Gastroesophageal sphincter (tissue), 3 donors: Measurements from ENCODE around the gene ANKH.

Source experiments
- POLR2A ChIP-seq, 2 donors: fragments of 450-650 bp; IDR thresholded peaks; one replicate each; pipeline ENCODE4 v1.6.1; 2017; ENCODE audit warnings: antibody characterized with exemption in 2 of 2, mild to moderate bottlenecking in 2 of 2, moderate library complexity in 1 of 2
- POLR2AphosphoS5 ChIP-seq: sonication (generic); formaldehyde crosslinking; IDR thresholded peaks from one replicate; pipeline ENCODE4 v1.6.1; 2017; ENCODE audit warnings: antibody characterized with exemption
- TF ChIP-seq, protein P1 (sequence below), 4 experiments: fragments of 200-600 bp in 2 of 4; fragments of 450-650 bp in 2 of 4; sonication (generic) in 1 of 4; IDR thresholded peaks; one replicate each; pipeline ENCODE4 v1.5.1; 2017 to 2019; ENCODE audit warnings: antibody characterized with exemption in 4 of 4, mild to moderate bottlenecking in 2 of 4, moderate library complexity in 2 of 4

DNA sequence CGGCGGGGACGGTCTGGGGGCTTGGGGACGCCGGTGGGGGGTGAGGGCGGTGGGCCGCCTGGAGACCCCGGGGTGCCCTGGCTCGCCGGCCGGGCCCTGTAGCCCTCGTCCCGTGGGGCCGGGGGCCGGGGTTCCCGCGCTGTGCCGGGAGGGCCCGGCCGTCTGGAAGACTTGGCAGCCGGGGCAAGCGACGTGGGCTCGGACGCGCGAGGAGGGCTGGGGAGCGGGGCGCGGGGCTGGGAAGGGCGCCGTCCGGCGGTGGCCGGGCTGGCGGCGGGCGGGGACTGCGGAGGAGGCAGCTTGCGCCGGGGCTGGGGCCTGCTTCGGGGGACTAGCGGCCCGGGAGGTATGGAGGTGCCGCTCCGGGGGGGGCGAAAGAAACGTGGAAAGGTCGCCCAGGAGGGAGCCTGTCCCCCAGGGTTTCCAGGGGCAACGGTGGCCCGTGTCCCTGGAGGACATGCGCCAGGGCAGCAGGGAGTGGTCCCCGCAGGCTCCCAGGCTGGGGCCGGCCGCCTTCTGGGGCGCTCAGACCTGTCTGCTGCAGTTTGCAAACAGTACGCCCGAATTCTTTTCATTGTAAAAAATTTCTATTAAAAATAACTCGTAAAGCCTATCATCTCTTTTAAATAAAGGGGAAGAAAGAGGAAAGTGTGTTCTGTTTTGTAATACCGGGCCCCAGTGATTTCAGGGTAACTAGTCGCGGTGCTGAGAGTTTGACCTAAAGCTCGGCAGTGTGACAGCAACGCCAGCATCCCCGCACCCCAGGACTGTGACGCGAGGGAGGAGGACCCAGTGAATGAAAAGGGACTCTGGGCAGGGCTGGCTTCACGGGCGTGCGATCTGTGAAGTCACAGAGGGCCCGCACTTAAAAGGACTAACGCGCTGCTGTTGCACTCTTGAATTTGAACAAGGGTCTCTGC, 752 bp upstream of the ANKH start:
- TF ChIP-seq, protein P1, sequence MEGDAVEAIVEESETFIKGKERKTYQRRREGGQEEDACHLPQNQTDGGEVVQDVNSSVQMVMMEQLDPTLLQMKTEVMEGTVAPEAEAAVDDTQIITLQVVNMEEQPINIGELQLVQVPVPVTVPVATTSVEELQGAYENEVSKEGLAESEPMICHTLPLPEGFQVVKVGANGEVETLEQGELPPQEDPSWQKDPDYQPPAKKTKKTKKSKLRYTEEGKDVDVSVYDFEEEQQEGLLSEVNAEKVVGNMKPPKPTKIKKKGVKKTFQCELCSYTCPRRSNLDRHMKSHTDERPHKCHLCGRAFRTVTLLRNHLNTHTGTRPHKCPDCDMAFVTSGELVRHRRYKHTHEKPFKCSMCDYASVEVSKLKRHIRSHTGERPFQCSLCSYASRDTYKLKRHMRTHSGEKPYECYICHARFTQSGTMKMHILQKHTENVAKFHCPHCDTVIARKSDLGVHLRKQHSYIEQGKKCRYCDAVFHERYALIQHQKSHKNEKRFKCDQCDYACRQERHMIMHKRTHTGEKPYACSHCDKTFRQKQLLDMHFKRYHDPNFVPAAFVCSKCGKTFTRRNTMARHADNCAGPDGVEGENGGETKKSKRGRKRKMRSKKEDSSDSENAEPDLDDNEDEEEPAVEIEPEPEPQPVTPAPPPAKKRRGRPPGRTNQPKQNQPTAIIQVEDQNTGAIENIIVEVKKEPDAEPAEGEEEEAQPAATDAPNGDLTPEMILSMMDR (IDR thresholded peaks at IDR 0.05), result peak in 1 of 4 experiments; percentile 49
- TF ChIP-seq POLR2AphosphoS5 (peak; percentile 31), POLR2A (IDR thresholded peaks at IDR 0.05) (no peak)
